OCI-LY3 (cell line): Measurements from ENCODE around the gene ALPG.
"Not testable (repeated sequence)": the region's sequence is repeated elsewhere in the genome, so short reads cannot be mapped to it uniquely, and the experiment has no call there.

ENCODE experiments used
- CTCF ChIP-seq: fragments of 200-600, 300-600 bp; sonication (generic); IDR thresholded peaks from 2 replicates; pipeline ENCODE4 v1.5.1; 2014; ENCODE audit warnings: antibody characterized with exemption, low read length, low read depth
- EZH2phosphoT487 ChIP-seq: fragments of 200-600 bp; shearing (Covaris generic); IDR thresholded peaks from 2 replicates; pipeline ENCODE4 v1.6.1; 2018; ENCODE audit warnings: antibody characterized with exemption, mixed run types, low read depth

GRCh38 chr2:232394431-232394830 is 12.2 kb upstream of the ALPG start:
- not testable (repeated sequence) for TF ChIP-seq CTCF, EZH2phosphoT487
